GM19372 (cell line): Measurements from ENCODE around the gene PTPRD.
"Not testable (repeated sequence)": the region's sequence is repeated elsewhere in the genome, so short reads cannot be mapped to it uniquely, and the experiment has no call there.

ENCODE experiments used
- ATAC-seq: cut with Tn5 transposase; IDR thresholded peaks from one replicate; pipeline ENCODE4 v1.9.1; 2021; ENCODE audit warnings: mild to moderate bottlenecking, low read depth, moderate library complexity; ENCODE audit not compliant: unreplicated experiment

PTPRD gene

GRCh38 chr9:9112001-9112720 lies 1500.6 kb downstream of the PTPRD start:
- ATAC-seq, result no peak

- ATAC-seq, result no peak
Measured at GRCh38 chr9:9108641-9109040, 1504.2 kb downstream of the PTPRD start.

DNA sequence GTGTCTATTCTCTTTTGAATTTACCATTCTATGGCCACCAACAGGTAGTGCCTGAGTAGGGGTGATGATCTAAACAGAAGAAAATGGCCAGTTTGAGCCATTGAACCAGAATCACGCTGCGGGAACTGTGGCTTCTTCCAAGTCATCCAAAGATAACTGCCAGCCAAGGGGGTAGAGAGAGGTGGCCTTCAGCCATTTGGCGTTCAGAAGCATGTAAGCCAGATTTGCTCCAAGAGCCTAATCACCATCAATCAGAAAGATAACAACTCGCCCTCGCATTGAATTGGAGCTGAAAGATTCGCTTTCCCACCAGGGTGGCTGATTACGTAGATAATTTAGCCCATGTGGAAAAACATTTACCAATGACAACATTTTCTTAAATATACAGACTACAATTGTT lies 1510.5 kb downstream of the PTPRD start:
- ATAC-seq, result no peak

DNA sequence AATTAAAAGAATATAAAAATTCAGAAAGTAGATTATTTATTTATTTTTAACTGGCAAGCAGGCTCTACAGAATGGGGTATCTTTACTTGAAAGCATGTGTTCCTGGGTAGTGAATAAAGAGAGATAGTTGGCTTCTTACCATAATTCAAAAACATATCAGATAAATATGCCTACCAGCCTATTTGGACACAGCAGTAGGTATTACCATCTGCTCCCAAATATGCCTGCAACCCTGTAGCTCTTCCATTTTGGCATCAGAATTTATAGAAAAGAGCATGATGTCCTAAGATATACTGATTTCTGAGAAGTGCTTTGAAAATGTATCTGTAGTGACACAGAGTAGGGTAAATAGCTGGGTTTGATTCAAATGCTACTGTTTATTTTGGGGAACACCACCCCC lies 1512.7 kb downstream of the PTPRD start:
- ATAC-seq, result no peak

DNA sequence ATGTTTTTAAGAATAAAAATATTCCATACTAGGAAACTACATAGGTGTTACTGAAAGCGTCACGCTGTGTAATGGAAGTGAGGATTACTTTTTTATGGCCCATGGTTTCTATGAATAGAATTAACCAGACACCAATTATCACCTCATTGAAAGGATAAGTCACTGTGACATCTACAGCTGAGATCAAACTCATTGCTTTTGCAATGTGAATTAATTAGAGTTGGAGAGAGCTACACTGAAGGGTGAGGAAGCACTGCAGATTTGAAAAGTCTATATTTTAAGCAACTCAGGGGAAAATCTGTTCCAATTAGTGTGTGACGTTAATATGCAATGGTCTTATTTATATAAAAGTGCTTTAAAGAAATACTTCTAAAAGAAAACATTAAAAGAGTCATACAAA lies 1513.2 kb downstream of the PTPRD start:
- no peak for ATAC-seq

GRCh38 chr9:9097254-9097653 lies 1515.5 kb downstream of the PTPRD start:
- ATAC-seq, result not testable (repeated sequence)

- ATAC-seq, result no peak
Measured at GRCh38 chr9:9091387-9091786, 1521.4 kb downstream of the PTPRD start.

GRCh38 chr9:9079473-9079872 lies 1533.3 kb downstream of the PTPRD start:
- ATAC-seq, result no peak

DNA sequence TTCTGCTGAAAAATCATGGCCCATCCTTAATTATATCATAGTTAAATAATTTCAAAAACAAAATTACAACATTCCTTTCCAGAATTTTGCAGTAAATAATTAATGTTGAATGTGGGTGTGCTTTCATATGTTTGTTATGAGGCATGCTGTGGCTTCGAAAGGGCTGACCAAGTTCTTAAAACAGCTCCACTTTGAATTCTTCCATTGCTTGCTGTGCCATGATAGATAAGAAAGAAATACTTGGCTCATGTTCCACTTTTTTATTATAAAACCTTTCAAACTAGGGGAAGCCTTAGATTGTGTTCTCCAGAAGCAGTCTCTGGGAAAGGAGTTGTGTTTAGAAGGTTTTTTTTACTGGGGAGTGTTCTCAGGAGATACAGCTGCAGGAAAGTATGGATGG lies 1534.5 kb downstream of the PTPRD start:
- no peak for ATAC-seq

DNA sequence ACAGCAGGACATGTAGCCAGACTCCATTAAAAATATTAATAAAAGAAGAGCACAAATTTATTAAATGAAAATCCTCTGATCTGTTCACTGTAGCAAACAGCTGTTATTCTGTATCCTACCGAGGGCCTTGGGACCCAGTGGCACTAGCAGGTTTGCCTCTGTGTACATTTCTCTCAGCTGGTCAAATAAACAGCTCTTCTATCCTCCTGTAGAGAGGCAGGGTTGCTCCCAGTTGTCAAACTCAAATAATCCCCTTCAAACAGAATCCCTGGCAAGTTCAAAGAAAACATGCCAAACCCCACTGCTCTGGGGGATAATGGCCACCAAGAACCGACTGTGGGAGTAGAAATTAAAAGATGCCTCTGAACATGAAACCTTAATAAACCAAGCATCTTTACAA lies 1551.2 kb downstream of the PTPRD start:
- ATAC-seq, result no peak

DNA sequence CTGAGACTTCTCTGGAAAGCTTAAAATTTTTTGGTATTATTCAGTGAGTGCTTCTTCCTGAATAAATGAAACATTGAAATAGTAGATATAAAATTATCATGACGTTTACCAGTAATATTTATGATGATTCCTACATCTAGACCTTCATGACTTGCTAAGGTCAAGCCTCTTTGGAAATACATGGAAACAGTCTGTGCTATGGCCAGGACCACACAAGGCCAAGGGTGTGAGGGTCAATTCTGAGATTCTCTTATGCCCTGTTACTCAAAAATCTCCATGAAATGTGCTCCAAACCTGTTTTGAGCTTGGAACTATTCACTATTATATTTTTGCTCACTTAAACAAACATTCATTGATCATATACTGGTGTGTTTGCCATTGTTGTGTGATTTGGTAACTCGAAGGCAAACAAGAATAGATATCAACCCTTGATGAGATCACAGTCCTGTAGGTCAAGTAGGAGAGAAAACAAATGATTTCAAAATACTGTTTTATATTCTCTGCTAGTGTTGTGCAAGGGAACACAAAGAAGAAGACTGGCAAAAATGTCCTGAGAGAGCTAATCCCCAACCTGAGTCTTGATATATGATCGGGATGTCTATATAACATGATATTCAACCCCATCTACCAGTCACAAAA lies 1558.3 kb downstream of the PTPRD start:
- ATAC-seq, result no peak

- no peak for ATAC-seq
Measured at GRCh38 chr9:9045572-9045971, 1567.2 kb downstream of the PTPRD start.

DNA sequence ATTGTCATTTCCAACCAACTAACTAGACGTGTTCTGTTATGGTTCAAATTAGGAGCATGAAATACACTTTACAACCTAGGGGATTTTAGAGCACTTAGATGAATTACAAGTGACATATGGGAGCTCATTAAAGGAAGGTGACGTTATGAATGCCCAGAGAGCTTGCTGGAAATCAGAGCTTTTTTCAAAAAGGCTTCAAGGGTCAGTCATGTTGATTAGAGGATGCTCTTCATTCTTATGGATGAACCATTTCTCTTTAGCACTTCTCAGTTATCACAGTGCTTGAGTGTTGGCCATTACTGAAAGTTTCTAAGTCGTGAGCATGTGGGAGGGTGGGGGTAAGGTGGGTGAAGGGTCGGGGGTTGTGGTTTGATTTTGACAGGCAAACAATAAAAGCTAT lies 1567.7 kb downstream of the PTPRD start:
- ATAC-seq, result no peak

- ATAC-seq, result not testable (repeated sequence)
Measured at GRCh38 chr9:9043788-9044187, 1569.0 kb downstream of the PTPRD start.

DNA sequence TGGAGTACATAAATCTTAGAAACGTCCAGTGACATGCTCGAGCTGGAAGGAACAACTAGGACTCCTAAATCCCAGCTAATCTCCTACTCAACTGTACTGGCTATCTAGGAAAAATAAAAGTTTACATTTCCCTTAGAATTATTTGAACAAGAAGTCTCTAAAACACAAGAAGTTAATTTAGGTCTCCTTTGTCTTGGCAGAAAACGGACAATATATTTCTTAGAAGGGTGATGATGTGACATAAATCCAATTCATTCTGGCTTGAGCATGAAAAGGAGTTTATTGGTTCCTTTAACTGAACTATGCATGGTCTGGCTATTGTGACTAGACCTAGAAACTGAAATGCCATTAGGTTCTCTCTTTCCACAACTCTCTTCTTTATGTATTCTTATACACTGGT lies 1571.0 kb downstream of the PTPRD start:
- no peak for ATAC-seq

DNA sequence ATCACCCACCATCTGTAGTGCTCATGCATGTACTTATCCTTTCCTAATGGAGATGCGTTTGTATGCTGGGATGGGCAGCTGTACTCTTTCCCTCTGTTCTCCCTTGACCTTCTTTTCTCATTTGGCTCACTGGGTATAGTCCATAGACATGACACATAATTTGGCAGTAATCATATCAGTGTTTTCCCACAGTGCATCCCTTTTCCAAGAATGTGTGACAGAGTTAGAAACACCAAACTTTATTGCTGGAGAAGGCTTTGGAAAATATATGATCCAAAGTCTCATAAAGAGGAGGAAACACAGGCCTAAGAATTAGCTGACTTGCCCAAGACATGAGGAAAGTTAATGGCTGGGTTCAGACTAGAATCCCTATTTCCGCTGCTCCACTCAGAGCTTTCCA lies 1579.8 kb downstream of the PTPRD start:
- ATAC-seq, result no peak

DNA sequence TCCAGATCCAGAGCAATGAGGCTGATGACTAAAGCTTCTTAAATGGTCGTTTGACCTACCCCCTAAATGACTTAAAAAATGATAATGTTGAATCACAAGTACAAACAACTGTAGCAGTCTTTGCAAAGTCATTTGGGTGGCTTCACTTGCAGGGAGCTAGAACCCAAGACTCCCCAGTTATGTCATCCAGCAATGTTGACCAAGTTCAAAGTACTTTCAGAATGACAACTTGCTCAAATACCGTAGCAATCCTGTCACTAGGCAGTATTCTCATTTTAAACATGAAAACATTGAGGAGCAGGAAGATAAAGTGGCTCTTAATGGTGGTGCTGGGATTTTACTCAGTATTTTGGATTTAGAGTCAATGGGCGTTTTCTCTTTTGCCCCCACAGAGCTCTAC lies 1596.2 kb downstream of the PTPRD start:
- ATAC-seq, result no peak

- ATAC-seq, result no peak
Measured at GRCh38 chr9:9004810-9005209, 1608.0 kb downstream of the PTPRD start.

GRCh38 chr9:9002826-9003583 lies 1609.8 kb downstream of the PTPRD start:
- ATAC-seq, result no peak

DNA sequence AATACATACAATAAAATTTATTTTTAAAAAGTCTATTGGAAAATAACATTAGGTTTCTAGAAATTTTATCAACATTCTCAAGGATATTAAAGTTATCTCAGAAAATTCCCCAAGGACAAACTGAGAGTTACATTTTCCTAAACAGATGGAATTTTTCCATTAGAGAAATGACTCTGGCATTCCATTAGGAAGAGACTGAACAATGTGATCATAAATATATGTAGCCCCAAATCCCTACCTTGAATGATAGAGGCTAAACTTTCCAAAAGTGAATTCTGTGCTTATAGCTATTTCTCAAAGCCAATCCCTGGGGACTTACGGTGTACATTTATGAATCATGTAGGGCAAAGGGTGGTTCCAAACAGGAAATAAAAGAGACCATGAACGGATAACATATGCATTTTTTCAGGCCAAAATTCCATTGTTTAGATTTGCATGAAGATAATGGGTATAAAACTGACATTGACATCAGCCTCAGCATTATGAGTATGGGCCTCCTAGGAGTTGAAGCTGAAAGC lies 1632.2 kb downstream of the PTPRD start:
- ATAC-seq, result no peak

- no peak for ATAC-seq
Measured at GRCh38 chr9:8978334-8978733, 1634.5 kb downstream of the PTPRD start.
